Breast epithelium (tissue), 3 donors: ENCODE measurements around the gene LRCOL1.
"Not testable (repeated sequence)": the region's sequence is repeated elsewhere in the genome, so short reads cannot be mapped to it uniquely, and the experiment has no call there.

Experiments used
- POLR2A ChIP-seq: fragments of 450-650 bp; IDR thresholded peaks from one replicate; pipeline ENCODE4 v1.6.1; 2016; ENCODE audit warnings: antibody characterized with exemption, mild to moderate bottlenecking, moderate library complexity
- TF ChIP-seq, protein P1 (sequence below), 3 donors: fragments of 450-650 bp; IDR thresholded peaks; one replicate each; pipeline ENCODE4 v1.5.1; 2016 to 2017; ENCODE audit warnings: antibody characterized with exemption in 3 of 3, mild to moderate bottlenecking in 3 of 3, moderate library complexity in 3 of 3

- not testable (repeated sequence) for TF ChIP-seq POLR2A
- TF ChIP-seq, protein P1, sequence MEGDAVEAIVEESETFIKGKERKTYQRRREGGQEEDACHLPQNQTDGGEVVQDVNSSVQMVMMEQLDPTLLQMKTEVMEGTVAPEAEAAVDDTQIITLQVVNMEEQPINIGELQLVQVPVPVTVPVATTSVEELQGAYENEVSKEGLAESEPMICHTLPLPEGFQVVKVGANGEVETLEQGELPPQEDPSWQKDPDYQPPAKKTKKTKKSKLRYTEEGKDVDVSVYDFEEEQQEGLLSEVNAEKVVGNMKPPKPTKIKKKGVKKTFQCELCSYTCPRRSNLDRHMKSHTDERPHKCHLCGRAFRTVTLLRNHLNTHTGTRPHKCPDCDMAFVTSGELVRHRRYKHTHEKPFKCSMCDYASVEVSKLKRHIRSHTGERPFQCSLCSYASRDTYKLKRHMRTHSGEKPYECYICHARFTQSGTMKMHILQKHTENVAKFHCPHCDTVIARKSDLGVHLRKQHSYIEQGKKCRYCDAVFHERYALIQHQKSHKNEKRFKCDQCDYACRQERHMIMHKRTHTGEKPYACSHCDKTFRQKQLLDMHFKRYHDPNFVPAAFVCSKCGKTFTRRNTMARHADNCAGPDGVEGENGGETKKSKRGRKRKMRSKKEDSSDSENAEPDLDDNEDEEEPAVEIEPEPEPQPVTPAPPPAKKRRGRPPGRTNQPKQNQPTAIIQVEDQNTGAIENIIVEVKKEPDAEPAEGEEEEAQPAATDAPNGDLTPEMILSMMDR (IDR thresholded peaks at IDR 0.05), result not testable (repeated sequence)
Observed at GRCh38 chr12:132599502-132599901, 10.9 kb downstream of the LRCOL1 start.
